ENCODE results near the gene TLE2.
"Not testable (repeated sequence)": the region's sequence is repeated elsewhere in the genome, so short reads cannot be mapped to it uniquely, and the experiment has no call there.

The TLE2 gene

DNA sequence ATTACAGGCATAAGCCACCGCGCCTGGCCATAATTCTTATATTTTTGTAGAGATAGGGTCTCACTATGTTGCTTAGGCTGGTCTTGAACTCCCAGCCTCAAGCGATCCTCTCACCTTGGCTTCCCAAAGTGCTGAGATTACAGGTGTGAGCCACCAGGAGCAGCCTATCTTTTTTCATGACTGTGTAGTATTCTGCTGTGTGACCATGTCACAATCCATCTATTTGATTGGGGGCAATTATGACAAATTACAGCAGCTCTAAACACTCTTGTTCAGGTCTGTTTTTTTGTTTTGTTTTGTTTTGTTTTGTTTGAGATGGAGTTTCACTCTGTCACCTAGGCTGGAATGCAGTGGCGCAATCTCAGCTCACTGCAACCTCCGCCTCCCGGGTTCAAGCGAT is 20.9 kb upstream of the TLE2 start:
- H4K8ac ChIP-seq (ENCODE audit: low read length); DNase-seq; H3K79me1 ChIP-seq (replicated peaks; ENCODE audit: low read length, poor library complexity, severe bottlenecking); H2AFZ ChIP-seq (ENCODE audit: low read depth, low read length); H3K9me3 ChIP-seq (ENCODE audit: control insufficient read depth, low read length); H3K18ac ChIP-seq (ENCODE audit: low read depth in 1 of 2, low read length in 2 of 2); H3K23ac ChIP-seq (ENCODE audit: low read length in 2 of 2); H2BK5ac ChIP-seq (ENCODE audit: low read depth, low read length, poor library complexity, severe bottlenecking); H3K27me3 ChIP-seq (ENCODE audit: control insufficient read depth in 1 of 2, insufficient read depth in 1 of 2, low read length in 2 of 2); H3K14ac ChIP-seq (ENCODE audit: low read length in 2 of 2); H2BK12ac ChIP-seq (ENCODE audit: low read length in 2 of 2); H3K4me2 ChIP-seq (ENCODE audit: low read length, poor library complexity, severe bottlenecking); H3K27ac ChIP-seq (ENCODE audit: low read length, poor library complexity, severe bottlenecking); H4K91ac ChIP-seq (ENCODE audit: low read length); H2BK120ac ChIP-seq (ENCODE audit: low read depth, low read length); H2BK15ac ChIP-seq (ENCODE audit: low read depth, poor library complexity, severe bottlenecking); H3K4ac ChIP-seq (ENCODE audit: low read depth in 1 of 2, low read length in 2 of 2); H3K4me3 ChIP-seq (ENCODE audit: insufficient read depth in 1 of 2, low read depth in 1 of 2, low read length in 2 of 2); H2AK5ac ChIP-seq (ENCODE audit: low read length, severe bottlenecking); H3K9ac ChIP-seq (ENCODE audit: low read length): not testable (repeated sequence)
- peaks cover 20 to 30% of the 10 kb centered on the region in 2 experiments for H3K36me3 ChIP-seq (ENCODE audit: control insufficient read depth in 1 of 2, insufficient read depth in 2 of 2, low read depth in 1 of 2, low read length in 2 of 2)
- H3K4me1 ChIP-seq (ENCODE audit: control insufficient read depth, insufficient read depth, low read depth, low read length): peaks cover 14% of the 10 kb centered on the region
- WGBS: 97% methylated on average over 7 of the region's 7 CpGs

GRCh38 chr19:3049089-3049488 is 20.0 kb upstream of the TLE2 start:
- peaks cover 11 to 21% of the 10 kb centered on the region in 2 experiments for H3K36me3 ChIP-seq (ENCODE audit: control insufficient read depth in 1 of 2, insufficient read depth in 2 of 2, low read depth in 1 of 2, low read length in 2 of 2)
- H3K4me3 ChIP-seq (ENCODE audit: insufficient read depth in 1 of 2, low read depth in 1 of 2, low read length in 2 of 2): no peak overlapping the region
- H4K91ac ChIP-seq (ENCODE audit: low read length): no peak overlapping the region
- no peak overlapping the region for H2BK12ac ChIP-seq (ENCODE audit: low read length in 2 of 2)
- no peak overlapping the region for H2AFZ ChIP-seq (ENCODE audit: low read depth, low read length)
- no peak overlapping the region for H3K9ac ChIP-seq (ENCODE audit: low read length)
- H3K27ac ChIP-seq (ENCODE audit: low read length, poor library complexity, severe bottlenecking): no peak overlapping the region
- H3K4ac ChIP-seq (ENCODE audit: low read depth in 1 of 2, low read length in 2 of 2): no peak overlapping the region
- no peak for DNase-seq
- peak overlapping the region; percentile 68 for H2AK5ac ChIP-seq (ENCODE audit: low read length, severe bottlenecking)
- H2BK15ac ChIP-seq (ENCODE audit: low read depth, poor library complexity, severe bottlenecking): no peak overlapping the region
- H3K79me1 ChIP-seq (replicated peaks; ENCODE audit: low read length, poor library complexity, severe bottlenecking): peaks cover 6% of the 10 kb centered on the region
- H3K4me1 ChIP-seq (ENCODE audit: control insufficient read depth, insufficient read depth, low read depth, low read length): peaks cover 6% of the 10 kb centered on the region
- peaks cover 0 to 4% of the 10 kb centered on the region in 2 experiments for H3K27me3 ChIP-seq (ENCODE audit: control insufficient read depth in 1 of 2, insufficient read depth in 1 of 2, low read length in 2 of 2)
- H2BK120ac ChIP-seq (ENCODE audit: low read depth, low read length): no peak overlapping the region
- no peaks in the 10 kb centered on the region for H3K9me3 ChIP-seq (ENCODE audit: control insufficient read depth, low read length)
- WGBS: 97% methylated on average over 3 of the region's 3 CpGs
- H3K14ac ChIP-seq (ENCODE audit: low read length in 2 of 2): no peak overlapping the region
- H2BK5ac ChIP-seq (ENCODE audit: low read depth, low read length, poor library complexity, severe bottlenecking): no peak overlapping the region
- H3K23ac ChIP-seq (ENCODE audit: low read length in 2 of 2): no peak overlapping the region
- no peak overlapping the region for H4K8ac ChIP-seq (ENCODE audit: low read length)
- H3K4me2 ChIP-seq (ENCODE audit: low read length, poor library complexity, severe bottlenecking): no peak overlapping the region
- peak overlapping the region in 1 of 2 experiments; percentile 8 for H3K18ac ChIP-seq (ENCODE audit: low read depth in 1 of 2, low read length in 2 of 2)

DNA sequence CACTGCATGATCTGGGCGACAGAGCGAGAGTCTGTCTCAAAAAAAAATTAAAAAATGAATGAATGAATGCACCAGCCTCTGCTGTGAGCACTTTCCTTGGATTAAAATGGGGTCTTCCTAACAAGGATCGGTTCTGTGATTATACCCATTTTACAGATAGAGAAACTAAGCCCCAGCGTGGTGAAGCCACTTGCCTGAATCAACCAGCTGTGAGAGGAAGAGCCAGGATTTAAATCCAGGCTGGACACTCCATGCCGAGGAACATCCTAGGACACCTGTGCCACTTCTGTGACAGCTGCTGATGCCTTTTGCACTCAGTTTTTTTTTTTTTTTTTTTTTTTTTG is 19.1 kb upstream of the TLE2 start:
- H3K9me3 ChIP-seq (ENCODE audit: control insufficient read depth, low read length): no peaks in the 10 kb centered on the region
- no peak overlapping the region for H3K4me2 ChIP-seq (ENCODE audit: low read length, poor library complexity, severe bottlenecking)
- peaks cover 2 to 12% of the 10 kb centered on the region in 2 experiments for H3K36me3 ChIP-seq (ENCODE audit: control insufficient read depth in 1 of 2, insufficient read depth in 2 of 2, low read depth in 1 of 2, low read length in 2 of 2)
- 78% methylated on average over 5 of the region's 5 CpGs for WGBS
- no peak overlapping the region for H3K23ac ChIP-seq (ENCODE audit: low read length in 2 of 2)
- no peak overlapping the region for H4K91ac ChIP-seq (ENCODE audit: low read length)
- peak overlapping the region in 1 of 2 experiments; percentile 56 for H3K4ac ChIP-seq (ENCODE audit: low read depth in 1 of 2, low read length in 2 of 2)
- H2BK120ac ChIP-seq (ENCODE audit: low read depth, low read length): no peak overlapping the region
- peaks cover 4% of the 10 kb centered on the region for H3K4me1 ChIP-seq (ENCODE audit: control insufficient read depth, insufficient read depth, low read depth, low read length)
- no peak overlapping the region for H2BK15ac ChIP-seq (ENCODE audit: low read depth, poor library complexity, severe bottlenecking)
- DNase-seq: no peak
- no peak overlapping the region for H4K8ac ChIP-seq (ENCODE audit: low read length)
- H2BK12ac ChIP-seq (ENCODE audit: low read length in 2 of 2): no peak overlapping the region
- peak overlapping the region; percentile 46 for H2AK5ac ChIP-seq (ENCODE audit: low read length, severe bottlenecking)
- H3K9ac ChIP-seq (ENCODE audit: low read length): no peak overlapping the region
- H3K27ac ChIP-seq (ENCODE audit: low read length, poor library complexity, severe bottlenecking): no peak overlapping the region
- H3K14ac ChIP-seq (ENCODE audit: low read length in 2 of 2): no peak overlapping the region
- peaks cover 0 to 4% of the 10 kb centered on the region in 2 experiments for H3K27me3 ChIP-seq (ENCODE audit: control insufficient read depth in 1 of 2, insufficient read depth in 1 of 2, low read length in 2 of 2)
- H3K18ac ChIP-seq (ENCODE audit: low read depth in 1 of 2, low read length in 2 of 2): peak overlapping the region in 1 of 2 experiments; percentile 34
- H3K79me1 ChIP-seq (replicated peaks; ENCODE audit: low read length, poor library complexity, severe bottlenecking): no peaks in the 10 kb centered on the region
- H3K4me3 ChIP-seq (ENCODE audit: insufficient read depth in 1 of 2, low read depth in 1 of 2, low read length in 2 of 2): peak overlapping the region in 1 of 2 experiments; percentile 70
- H2AFZ ChIP-seq (ENCODE audit: low read depth, low read length): no peak overlapping the region
- no peak overlapping the region for H2BK5ac ChIP-seq (ENCODE audit: low read depth, low read length, poor library complexity, severe bottlenecking)

GRCh38 chr19:3047496-3048189 is 18.6 kb upstream of the TLE2 start:
- no peak overlapping the region for H3K23ac ChIP-seq (ENCODE audit: low read length in 2 of 2)
- no peak overlapping the region for H2BK12ac ChIP-seq (ENCODE audit: low read length in 2 of 2)
- no peaks in the 10 kb centered on the region for H3K79me1 ChIP-seq (replicated peaks; ENCODE audit: low read length, poor library complexity, severe bottlenecking)
- H2BK5ac ChIP-seq (ENCODE audit: low read depth, low read length, poor library complexity, severe bottlenecking): no peak overlapping the region
- H2AFZ ChIP-seq (ENCODE audit: low read depth, low read length): no peak overlapping the region
- H3K9me3 ChIP-seq (ENCODE audit: control insufficient read depth, low read length): no peaks in the 10 kb centered on the region
- peaks cover 0 to 7% of the 10 kb centered on the region in 2 experiments for H3K36me3 ChIP-seq (ENCODE audit: control insufficient read depth in 1 of 2, insufficient read depth in 2 of 2, low read depth in 1 of 2, low read length in 2 of 2)
- no peak overlapping the region for H4K8ac ChIP-seq (ENCODE audit: low read length)
- H3K27me3 ChIP-seq (ENCODE audit: control insufficient read depth in 1 of 2, insufficient read depth in 1 of 2, low read length in 2 of 2): peaks cover 0 to 4% of the 10 kb centered on the region in 2 experiments
- H3K14ac ChIP-seq (ENCODE audit: low read length in 2 of 2): no peak overlapping the region
- H3K27ac ChIP-seq (ENCODE audit: low read length, poor library complexity, severe bottlenecking): peak overlapping the region; percentile 28
- DNase-seq: peak; percentile 93
- peak overlapping the region; percentile 93 for H2BK120ac ChIP-seq (ENCODE audit: low read depth, low read length)
- H3K4me1 ChIP-seq (ENCODE audit: control insufficient read depth, insufficient read depth, low read depth, low read length): peaks cover 4% of the 10 kb centered on the region
- H3K18ac ChIP-seq (ENCODE audit: low read depth in 1 of 2, low read length in 2 of 2): peak overlapping the region in 1 of 2 experiments; percentile 34
- H4K91ac ChIP-seq (ENCODE audit: low read length): no peak overlapping the region
- no peak overlapping the region for H2BK15ac ChIP-seq (ENCODE audit: low read depth, poor library complexity, severe bottlenecking)
- no peak overlapping the region for H3K4ac ChIP-seq (ENCODE audit: low read depth in 1 of 2, low read length in 2 of 2)
- peak overlapping the region; percentile 26 to 70 for H3K4me3 ChIP-seq (ENCODE audit: insufficient read depth in 1 of 2, low read depth in 1 of 2, low read length in 2 of 2)
- WGBS: 10% methylated on average over 23 of the region's 28 CpGs
- no peak overlapping the region for H2AK5ac ChIP-seq (ENCODE audit: low read length, severe bottlenecking)
- peak overlapping the region; percentile 81 for H3K4me2 ChIP-seq (ENCODE audit: low read length, poor library complexity, severe bottlenecking)
- H3K9ac ChIP-seq (ENCODE audit: low read length): peak overlapping the region; percentile 17
